ENCODE measurements around the gene BAMBI.

The BAMBI gene

DNA sequence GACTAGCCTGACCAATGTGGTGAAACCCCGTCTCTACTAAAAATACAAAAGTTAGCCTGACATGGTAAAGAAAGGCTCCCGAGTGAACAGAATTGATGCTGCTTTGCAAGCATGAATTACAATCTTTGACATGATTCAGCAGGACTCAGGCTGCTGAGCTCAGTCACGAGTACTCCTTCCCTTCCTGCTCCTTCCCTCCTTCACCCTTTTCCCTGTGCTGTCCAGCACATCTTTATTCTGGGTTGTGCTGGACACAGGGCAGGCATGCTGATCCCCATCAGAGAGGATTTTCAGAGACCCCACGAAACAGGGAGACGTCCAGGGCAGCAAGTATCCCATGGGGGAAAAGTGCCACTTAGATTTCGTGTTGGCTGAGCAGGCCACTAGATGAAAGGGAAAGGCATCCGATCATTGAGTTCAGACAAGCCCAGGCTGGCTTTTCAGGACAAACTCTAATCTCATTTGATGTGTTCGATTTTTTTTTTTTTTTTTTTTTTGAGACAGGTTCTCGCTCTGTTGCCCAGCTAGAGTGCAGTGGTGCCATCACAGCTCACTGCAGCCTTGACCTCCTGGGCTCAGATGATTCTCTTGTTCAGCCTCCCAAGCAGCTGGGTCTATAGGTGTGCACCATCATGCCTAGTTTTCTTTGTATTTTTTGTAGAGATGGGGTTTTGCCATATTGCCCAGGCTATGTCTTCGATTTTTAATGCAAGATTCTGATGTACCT lies 36.5 kb downstream of the BAMBI start:
- no peak for TF ChIP-seq POLR2A (IDR thresholded peaks at IDR 0.05; ENCODE audit: low read depth, low read length)
- TF ChIP-seq TAF1 (IDR thresholded peaks at IDR 0.05; ENCODE audit: borderline replicate concordance, low read depth, low read length): no peak
- no peak for TF ChIP-seq POLR2AphosphoS5 (IDR thresholded peaks at IDR 0.05; ENCODE audit: low read depth, low read length)
- FAIRE-seq: no peak
- DNase-seq (ENCODE audit: insufficient read length): no peak

DNA sequence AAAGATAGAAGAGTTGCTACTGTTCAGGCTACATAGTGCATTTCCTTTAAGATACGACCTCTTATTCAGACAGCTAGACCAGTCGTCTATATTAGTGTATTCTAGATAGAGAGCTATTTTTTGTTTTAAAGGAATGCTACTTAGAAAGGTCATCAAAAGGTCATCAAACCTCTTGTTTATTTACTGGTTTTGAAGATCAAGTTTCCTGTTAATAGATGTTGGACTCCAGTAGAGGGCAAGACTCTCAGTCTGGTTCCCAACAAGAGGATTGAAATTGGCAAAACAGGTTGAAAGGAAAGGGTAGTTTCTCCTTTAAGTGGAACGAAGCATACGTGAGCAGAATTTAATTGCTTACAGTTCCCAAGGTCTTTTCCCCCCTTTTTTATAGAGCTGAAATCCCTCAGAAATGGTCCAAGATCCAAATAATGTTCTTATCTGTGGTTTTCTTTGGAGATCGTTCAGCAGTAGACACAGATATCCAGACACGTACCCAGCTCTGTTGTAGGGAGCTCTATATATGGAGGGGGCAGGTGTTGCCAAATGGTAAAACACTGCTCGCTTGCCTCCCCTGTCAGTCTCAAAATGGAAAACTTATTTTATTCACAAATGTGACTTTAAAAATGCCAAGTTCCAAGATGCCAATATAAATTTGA lies 37.2 kb downstream of the BAMBI start:
- FAIRE-seq (no peak), DNase-seq (ENCODE audit: insufficient read length) (no peak)
- no peak for TF ChIP-seq POLR2A (IDR thresholded peaks at IDR 0.05; ENCODE audit: low read depth, low read length)
- TF ChIP-seq POLR2AphosphoS5 (IDR thresholded peaks at IDR 0.05; ENCODE audit: low read depth, low read length): no peak
- no peak for TF ChIP-seq TAF1 (IDR thresholded peaks at IDR 0.05; ENCODE audit: borderline replicate concordance, low read depth, low read length)

DNA sequence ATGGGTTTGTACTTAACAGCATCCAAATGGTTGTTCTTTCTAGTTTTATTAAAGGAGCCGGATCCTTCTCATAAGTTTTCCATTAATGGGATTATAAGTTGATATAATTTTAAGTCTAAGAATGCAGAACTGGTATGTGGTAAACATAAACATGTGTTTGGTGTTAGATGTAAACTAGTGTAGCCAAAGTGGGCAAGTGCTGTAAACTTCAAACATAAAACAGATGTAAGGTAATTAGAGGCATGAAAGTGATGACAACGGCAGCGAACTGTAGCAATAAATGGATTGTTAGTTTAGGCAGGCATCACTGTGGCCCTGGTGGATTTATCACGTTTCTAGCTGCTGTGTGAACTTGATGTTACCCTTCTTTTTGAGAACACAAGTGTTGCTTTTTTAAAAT lies 37.9 kb downstream of the BAMBI start:
- TF ChIP-seq TAF1 (IDR thresholded peaks at IDR 0.05; ENCODE audit: borderline replicate concordance, low read depth, low read length) (no peak), POLR2AphosphoS5 (IDR thresholded peaks at IDR 0.05; ENCODE audit: low read depth, low read length) (no peak), POLR2A (IDR thresholded peaks at IDR 0.05; ENCODE audit: low read depth, low read length) (no peak)
- FAIRE-seq (no peak), DNase-seq (ENCODE audit: insufficient read length) (no peak)

DNA sequence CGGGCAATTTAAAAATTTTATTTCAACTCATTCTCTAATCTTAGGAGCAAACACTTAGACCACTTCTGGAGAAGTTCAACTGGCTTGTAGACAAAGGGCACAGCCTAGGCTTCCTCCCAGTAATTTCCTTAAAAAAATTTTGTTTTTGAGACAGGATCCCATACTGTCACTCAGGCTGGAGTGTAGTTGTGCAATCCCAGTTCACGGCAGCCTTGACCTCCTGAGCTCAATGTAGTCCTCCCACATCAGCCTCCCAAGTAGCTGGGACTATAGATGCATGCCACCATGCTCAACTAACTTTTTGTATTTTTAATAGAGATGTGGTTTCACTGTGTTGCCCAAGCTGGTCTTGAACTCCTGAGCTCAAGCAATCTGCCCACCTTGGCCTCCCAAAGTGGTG lies 38.4 kb downstream of the BAMBI start:
- TF ChIP-seq TAF1 (IDR thresholded peaks at IDR 0.05; ENCODE audit: borderline replicate concordance, low read depth, low read length): no peak
- no peak for TF ChIP-seq POLR2A (IDR thresholded peaks at IDR 0.05; ENCODE audit: low read depth, low read length)
- no peak for TF ChIP-seq POLR2AphosphoS5 (IDR thresholded peaks at IDR 0.05; ENCODE audit: low read depth, low read length)
- DNase-seq (ENCODE audit: insufficient read length) (no peak), FAIRE-seq (no peak)

DNA sequence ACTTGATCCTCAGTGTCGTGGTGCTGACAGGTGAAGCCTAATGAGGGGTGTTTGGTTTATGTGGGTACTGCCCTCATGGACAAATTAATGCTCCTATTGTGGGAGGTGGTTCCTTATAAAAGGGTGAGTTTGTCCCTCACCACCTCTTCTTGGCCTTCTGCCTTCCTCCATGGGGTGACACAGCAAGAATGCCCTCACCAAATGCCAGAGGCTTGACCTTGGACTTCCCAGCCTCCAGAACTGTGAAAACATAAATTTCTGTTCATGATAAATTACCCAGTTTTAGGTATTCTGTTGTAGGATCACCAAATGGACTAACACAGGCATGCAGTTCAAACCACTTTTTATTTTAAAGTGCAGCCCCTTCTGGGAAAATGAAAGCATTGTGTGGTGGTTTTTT lies 39.4 kb downstream of the BAMBI start:
- TF ChIP-seq POLR2A (IDR thresholded peaks at IDR 0.05; ENCODE audit: low read depth, low read length) (no peak), TAF1 (IDR thresholded peaks at IDR 0.05; ENCODE audit: borderline replicate concordance, low read depth, low read length) (no peak), POLR2AphosphoS5 (IDR thresholded peaks at IDR 0.05; ENCODE audit: low read depth, low read length) (no peak)
- FAIRE-seq (no peak), DNase-seq (ENCODE audit: insufficient read length) (no peak)

DNA sequence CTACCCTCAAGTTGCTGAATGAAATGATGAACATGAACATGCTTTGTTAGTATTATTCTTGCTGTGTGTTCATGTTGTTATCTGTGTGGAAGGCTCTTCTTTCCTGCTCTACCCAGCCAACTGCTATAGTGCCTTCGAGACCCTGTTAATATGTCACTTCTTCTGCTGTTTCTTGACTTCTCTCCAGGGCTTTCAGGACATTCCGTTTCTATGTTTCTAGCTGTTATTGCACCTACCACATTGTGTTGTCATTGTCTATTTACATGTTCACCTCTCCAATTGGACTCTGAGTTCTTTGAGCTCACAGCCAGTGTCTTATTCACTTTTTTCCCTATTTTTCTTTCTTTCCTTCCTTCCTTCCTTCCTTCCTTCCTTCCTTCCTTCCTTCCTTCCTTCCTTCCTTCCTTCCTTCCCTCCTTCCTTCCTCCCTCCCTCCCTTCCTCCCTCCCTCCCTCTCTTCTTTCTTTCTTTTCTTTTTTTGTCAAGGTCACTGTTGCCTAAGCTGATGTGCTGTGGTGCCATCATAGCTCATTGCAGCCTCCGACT lies 40.4 kb downstream of the BAMBI start:
- TF ChIP-seq POLR2A (IDR thresholded peaks at IDR 0.05; ENCODE audit: low read depth, low read length): no peak
- no peak for TF ChIP-seq TAF1 (IDR thresholded peaks at IDR 0.05; ENCODE audit: borderline replicate concordance, low read depth, low read length)
- TF ChIP-seq POLR2AphosphoS5 (IDR thresholded peaks at IDR 0.05; ENCODE audit: low read depth, low read length): no peak
- FAIRE-seq (no peak), DNase-seq (ENCODE audit: insufficient read length) (no peak)

DNA sequence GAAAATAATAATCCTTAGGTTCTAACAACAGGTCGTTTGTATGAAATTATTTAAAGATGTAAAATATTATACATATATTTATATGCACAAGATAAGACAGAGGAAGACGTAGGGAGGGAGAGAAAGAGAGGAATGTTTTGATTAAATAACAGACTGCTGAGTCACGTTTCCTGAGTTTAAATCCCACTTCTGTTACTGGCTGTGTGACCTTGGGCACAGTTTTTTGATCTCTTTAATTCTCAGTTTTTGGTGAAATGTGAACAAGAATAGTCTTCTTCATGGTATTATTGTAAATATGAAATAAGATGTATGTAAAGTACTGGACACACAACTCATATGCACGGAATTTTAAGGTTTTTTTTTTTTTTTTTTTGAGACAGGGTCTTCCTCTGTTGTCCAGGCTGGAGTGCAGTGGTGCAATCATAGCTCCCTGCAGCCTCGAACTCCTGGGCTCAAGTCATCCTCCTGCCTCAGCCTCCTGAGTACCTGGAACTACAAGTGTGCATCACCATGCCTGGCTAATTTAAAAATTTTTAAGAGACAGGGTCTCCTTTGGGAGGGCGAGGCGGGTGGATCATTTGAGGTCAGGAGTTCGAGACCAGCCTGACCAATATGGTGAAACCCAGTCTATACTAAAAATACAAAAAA lies 42.6 kb downstream of the BAMBI start:
- FAIRE-seq (no peak), DNase-seq (ENCODE audit: insufficient read length) (no peak)

DNA sequence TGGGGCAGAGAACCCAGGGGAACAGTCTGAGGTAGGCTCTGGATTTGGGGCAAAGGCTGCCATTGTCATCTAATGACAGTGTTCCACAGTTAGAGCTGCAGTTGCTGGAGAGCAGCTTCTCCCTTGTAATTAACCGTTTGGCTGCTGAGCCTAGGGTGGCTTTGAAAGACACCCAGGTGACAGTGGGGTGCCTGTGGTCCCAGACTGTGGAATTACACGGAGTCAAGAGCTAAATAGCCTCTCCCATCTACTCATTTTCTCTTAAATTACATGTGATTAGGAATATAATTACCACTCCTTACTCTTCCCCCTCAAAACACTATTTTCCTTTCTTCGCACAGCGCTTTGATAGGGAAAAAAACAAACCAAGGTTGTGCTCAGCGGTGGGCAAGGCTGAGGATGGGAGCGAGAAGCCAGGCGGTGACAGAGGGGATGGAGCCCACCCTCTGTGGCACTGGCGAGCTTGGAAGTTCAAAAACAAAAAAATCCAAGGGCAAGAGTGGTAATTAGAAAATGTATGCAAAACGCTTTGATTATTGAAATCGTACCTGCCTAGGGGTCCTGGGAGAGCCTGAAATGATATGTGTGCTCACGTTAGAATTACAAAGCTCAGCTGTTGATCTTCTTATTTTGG lies 44.1 kb downstream of the BAMBI start:
- FAIRE-seq: no peak
- DNase-seq (ENCODE audit: insufficient read length): no peak
- TF ChIP-seq POLR2AphosphoS5 (IDR thresholded peaks at IDR 0.05; ENCODE audit: low read depth, low read length) (no peak), TAF1 (IDR thresholded peaks at IDR 0.05; ENCODE audit: borderline replicate concordance, low read depth, low read length) (no peak), POLR2A (IDR thresholded peaks at IDR 0.05; ENCODE audit: low read depth, low read length) (no peak)

More for the DNA sequence above, 42.6 kb downstream of the BAMBI start:
- no peak for TF ChIP-seq POLR2AphosphoS5 (IDR thresholded peaks at IDR 0.05; ENCODE audit: low read depth, low read length)
- no peak for TF ChIP-seq TAF1 (IDR thresholded peaks at IDR 0.05; ENCODE audit: borderline replicate concordance, low read depth, low read length)
- TF ChIP-seq POLR2A (IDR thresholded peaks at IDR 0.05; ENCODE audit: low read depth, low read length): no peak

DNA sequence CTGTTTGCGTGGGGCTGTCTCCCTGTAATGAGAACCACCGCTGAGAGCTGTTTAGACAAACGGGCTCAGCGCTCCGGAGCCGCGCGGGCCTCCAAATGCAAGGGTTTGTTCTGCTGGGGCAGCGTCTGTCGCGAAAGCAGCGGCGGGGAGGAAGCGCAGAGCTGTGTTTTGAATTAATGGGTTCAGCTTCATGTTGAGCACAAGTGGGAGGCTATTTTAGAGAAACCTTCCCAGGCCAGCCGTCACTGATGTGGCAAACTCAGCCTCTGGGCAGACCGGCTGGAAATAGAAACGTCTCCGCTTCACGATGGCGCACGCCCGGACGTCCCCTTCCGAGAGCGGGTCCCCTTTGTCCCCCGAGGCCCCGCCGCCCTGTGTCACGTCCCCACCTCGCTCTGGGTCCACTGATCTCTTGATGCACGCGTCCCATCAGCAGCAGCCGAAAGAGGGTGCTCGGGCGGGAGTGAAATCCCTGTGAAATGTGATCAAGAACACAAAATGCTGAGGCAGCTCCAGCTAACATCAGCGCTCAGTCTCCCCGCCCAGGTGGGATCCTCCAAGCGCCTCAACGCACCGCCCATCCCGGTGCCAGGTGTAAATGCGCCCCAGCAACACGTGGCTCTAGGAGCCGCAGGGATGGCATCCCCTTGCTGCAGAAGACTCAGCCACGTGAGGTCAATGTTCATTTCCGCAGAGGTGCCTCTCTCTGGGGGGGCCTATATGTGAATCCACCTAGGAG lies 44.9 kb downstream of the BAMBI start:
- TF ChIP-seq TAF1 (IDR thresholded peaks at IDR 0.05; ENCODE audit: borderline replicate concordance, low read depth, low read length) (no peak), POLR2A (IDR thresholded peaks at IDR 0.05; ENCODE audit: low read depth, low read length) (no peak), POLR2AphosphoS5 (IDR thresholded peaks at IDR 0.05; ENCODE audit: low read depth, low read length) (no peak)
- no peak for FAIRE-seq
- DNase-seq (ENCODE audit: insufficient read length): no peak

DNA sequence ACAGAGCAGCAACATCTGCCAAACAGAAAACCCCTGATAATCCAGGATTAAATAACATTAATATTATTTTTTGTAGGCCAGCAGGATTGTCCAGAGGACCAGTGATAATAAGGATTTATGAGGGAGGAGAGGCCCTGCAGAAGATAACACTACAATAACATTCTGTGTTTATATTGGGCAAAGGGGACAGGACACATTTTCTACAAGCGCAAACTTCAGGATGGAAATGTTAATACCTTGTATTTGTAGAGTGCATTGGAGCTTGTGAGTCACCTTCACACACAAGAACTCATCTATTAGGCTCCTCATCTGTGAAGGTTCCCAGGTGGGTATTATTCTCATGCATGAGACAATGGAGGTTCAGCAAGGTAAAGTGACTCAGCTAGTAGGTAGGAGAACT lies 51.0 kb downstream of the BAMBI start:
- FAIRE-seq: no peak
- DNase-seq (ENCODE audit: insufficient read length): no peak
- no peak for TF ChIP-seq POLR2A (IDR thresholded peaks at IDR 0.05; ENCODE audit: low read depth, low read length)
- no peak for TF ChIP-seq TAF1 (IDR thresholded peaks at IDR 0.05; ENCODE audit: borderline replicate concordance, low read depth, low read length)
- TF ChIP-seq POLR2AphosphoS5 (IDR thresholded peaks at IDR 0.05; ENCODE audit: low read depth, low read length): no peak
